ENCODE data around the gene TYMP.

DNA sequence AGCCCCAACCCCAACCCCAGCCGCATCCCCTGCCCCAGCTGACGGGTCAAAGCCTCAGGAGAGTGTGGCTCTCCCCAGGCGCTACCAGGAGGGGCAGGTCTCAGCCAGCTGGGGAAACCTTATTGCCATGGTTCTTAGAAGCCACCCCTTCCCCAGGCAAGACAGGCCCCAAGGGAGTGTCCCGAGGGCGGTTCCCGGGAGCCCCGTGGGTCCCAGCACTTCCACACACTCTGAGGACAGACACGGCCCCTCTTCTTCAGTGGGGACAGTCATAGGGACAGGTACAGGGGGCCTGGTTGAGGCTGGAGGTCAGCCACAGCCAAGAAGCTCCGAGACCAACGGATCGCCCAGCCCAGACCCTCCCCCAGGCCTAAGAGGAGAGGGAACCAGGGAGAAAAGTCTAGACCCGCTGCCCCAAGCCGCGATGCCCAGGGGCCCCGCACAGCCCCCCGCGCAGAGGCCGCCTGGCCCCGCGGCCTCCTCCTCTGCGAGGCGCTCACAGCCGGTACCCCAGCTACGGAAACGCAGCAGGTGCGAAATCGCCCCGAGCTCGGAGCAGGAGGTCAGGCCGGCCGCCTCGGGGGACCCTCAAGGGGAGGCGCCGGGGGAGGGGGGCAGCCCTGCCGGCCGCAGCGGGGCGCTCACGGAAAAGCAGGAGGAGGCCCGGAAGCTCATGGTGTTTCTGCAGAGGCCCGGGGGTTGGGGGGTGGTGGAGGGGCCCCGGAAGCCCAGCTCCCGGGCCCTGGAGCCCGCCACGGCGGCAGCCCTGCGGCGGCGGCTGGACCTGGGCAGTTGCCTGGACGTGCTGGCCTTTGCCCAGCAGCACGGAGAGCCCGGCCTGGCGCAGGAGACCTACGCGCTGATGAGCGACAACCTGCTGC, 18.5 kb upstream of the TYMP start:
- TF ChIP-seq, protein P1, sequence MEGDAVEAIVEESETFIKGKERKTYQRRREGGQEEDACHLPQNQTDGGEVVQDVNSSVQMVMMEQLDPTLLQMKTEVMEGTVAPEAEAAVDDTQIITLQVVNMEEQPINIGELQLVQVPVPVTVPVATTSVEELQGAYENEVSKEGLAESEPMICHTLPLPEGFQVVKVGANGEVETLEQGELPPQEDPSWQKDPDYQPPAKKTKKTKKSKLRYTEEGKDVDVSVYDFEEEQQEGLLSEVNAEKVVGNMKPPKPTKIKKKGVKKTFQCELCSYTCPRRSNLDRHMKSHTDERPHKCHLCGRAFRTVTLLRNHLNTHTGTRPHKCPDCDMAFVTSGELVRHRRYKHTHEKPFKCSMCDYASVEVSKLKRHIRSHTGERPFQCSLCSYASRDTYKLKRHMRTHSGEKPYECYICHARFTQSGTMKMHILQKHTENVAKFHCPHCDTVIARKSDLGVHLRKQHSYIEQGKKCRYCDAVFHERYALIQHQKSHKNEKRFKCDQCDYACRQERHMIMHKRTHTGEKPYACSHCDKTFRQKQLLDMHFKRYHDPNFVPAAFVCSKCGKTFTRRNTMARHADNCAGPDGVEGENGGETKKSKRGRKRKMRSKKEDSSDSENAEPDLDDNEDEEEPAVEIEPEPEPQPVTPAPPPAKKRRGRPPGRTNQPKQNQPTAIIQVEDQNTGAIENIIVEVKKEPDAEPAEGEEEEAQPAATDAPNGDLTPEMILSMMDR (IDR thresholded peaks at IDR 0.05; ENCODE audit: control extremely low read depth in 1 of 3, insufficient read depth in 1 of 3, low read depth in 1 of 3, low read length in 3 of 3): no peak
- TF ChIP-seq POU5F1 (IDR thresholded peaks at IDR 0.05; ENCODE audit: low read depth, low read length) (no peak), POLR2A (IDR thresholded peaks at IDR 0.05; ENCODE audit: control extremely low read depth in 1 of 2, low read depth in 2 of 2, low read length in 2 of 2) (no peak), TEAD4 (IDR thresholded peaks at IDR 0.05; ENCODE audit: low read depth, low read length) (no peak), JUND (IDR thresholded peaks at IDR 0.05; ENCODE audit: low read length) (no peak), CHD1 (IDR thresholded peaks at IDR 0.05; ENCODE audit: low read depth, low read length) (no peak), CBX5 (IDR thresholded peaks at IDR 0.05; ENCODE audit: low read depth, low read length) (no peak), EZH2 (IDR thresholded peaks at IDR 0.05; ENCODE audit: low read depth, low read length, severe bottlenecking) (no peak), RBBP5 (IDR thresholded peaks at IDR 0.05; ENCODE audit: borderline replicate concordance, low read depth, low read length) (no peak), CEBPB (IDR thresholded peaks at IDR 0.05; ENCODE audit: low read depth, low read length) (no peak), KDM1A (IDR thresholded peaks at IDR 0.05; ENCODE audit: borderline replicate concordance, low read length) (no peak), RNF2 (IDR thresholded peaks at IDR 0.05; ENCODE audit: borderline replicate concordance, low read depth, low read length, missing control alignments, poor library complexity, severe bottlenecking) (no peak), RFX5 (IDR thresholded peaks at IDR 0.05; ENCODE audit: borderline replicate concordance, low read depth, low read length) (no peak)
- TF ChIP-seq, protein P2, sequence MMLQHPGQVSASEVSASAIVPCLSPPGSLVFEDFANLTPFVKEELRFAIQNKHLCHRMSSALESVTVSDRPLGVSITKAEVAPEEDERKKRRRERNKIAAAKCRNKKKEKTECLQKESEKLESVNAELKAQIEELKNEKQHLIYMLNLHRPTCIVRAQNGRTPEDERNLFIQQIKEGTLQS (IDR thresholded peaks at IDR 0.05; ENCODE audit: insufficient read depth, low read depth, low read length): no peak
